Ectodermal cell (in vitro differentiated cells): ENCODE results near the gene HPX.

Experiments used
- H3K27ac ChIP-seq: 2 replicates; pipeline ENCODE4 v1.7.0; 2013; ENCODE audit warnings: mild to moderate bottlenecking, low read depth, low read length; ENCODE audit not compliant: insufficient read depth, poor library complexity, severe bottlenecking
- H3K27me3 ChIP-seq: 2 replicates; pipeline ENCODE4 v1.7.0; 2013; ENCODE audit warnings: mild to moderate bottlenecking, low read length; ENCODE audit not compliant: insufficient read depth, control insufficient read depth, poor library complexity, severe bottlenecking
- H3K36me3 ChIP-seq: one replicate; pipeline ENCODE4 v1.7.0; 2013; ENCODE audit warnings: low read length; ENCODE audit not compliant: control insufficient read depth, insufficient read depth
- H3K4me1 ChIP-seq: one replicate; pipeline ENCODE4 v1.7.0; 2013; ENCODE audit warnings: low read length; ENCODE audit not compliant: control insufficient read depth, insufficient read depth
- H3K4me3 ChIP-seq: 2 replicates; pipeline ENCODE4 v1.7.0; 2013; ENCODE audit warnings: low read depth, low read length, control low read depth; ENCODE audit not compliant: insufficient read depth
- H3K9me3 ChIP-seq: 2 replicates; pipeline ENCODE4 v1.7.0; 2013; ENCODE audit warnings: mild to moderate bottlenecking, low read length, moderate library complexity; ENCODE audit not compliant: control insufficient read depth
- WGBS, 2 experiments: methylation state at CpG; one replicate each; pipeline ENCODE4 v1.1.7; 2013; ENCODE audit warnings: missing lambda C conversion rate in 2 of 2; 5-methylcytosine and 5-hydroxymethylcytosine counted together

Gene HPX

GRCh38 chr11:6468712-6469495 lies 28.1 kb upstream of the HPX start:
- no peak overlapping the region for H3K4me3 ChIP-seq
- 19 to 23% methylated on average over 6 of the region's 6 CpGs for WGBS, 2 experiments
- no peaks in the 10 kb centered on the region for H3K9me3 ChIP-seq
- H3K27me3 ChIP-seq: no peaks in the 10 kb centered on the region
- peaks cover 11% of the 10 kb centered on the region for H3K4me1 ChIP-seq
- H3K36me3 ChIP-seq: no peaks in the 10 kb centered on the region
- H3K27ac ChIP-seq: no peak overlapping the region

- 79 to 87% methylated on average over 1 of the region's 1 CpG for WGBS, 2 experiments
- no peak overlapping the region for H3K4me3 ChIP-seq
- no peaks in the 10 kb centered on the region for H3K27me3 ChIP-seq
- no peak overlapping the region for H3K27ac ChIP-seq
- peaks cover 2% of the 10 kb centered on the region for H3K36me3 ChIP-seq
- no peaks in the 10 kb centered on the region for H3K4me1 ChIP-seq
- H3K9me3 ChIP-seq: no peaks in the 10 kb centered on the region
These were observed 18.3 kb upstream of the HPX start for GRCh38 chr11:6459099-6459450.

GRCh38 chr11:6458352-6459098 lies 17.7 kb upstream of the HPX start:
- WGBS, 2 experiments: 76 to 88% methylated on average over 2 of the region's 2 CpGs
- H3K36me3 ChIP-seq: peaks cover 2% of the 10 kb centered on the region
- H3K9me3 ChIP-seq: no peaks in the 10 kb centered on the region
- H3K27ac ChIP-seq: no peak overlapping the region
- no peaks in the 10 kb centered on the region for H3K4me1 ChIP-seq
- no peak overlapping the region for H3K4me3 ChIP-seq
- no peaks in the 10 kb centered on the region for H3K27me3 ChIP-seq

GRCh38 chr11:6457581-6458320 lies 17.0 kb upstream of the HPX start:
- H3K36me3 ChIP-seq: peaks cover 2% of the 10 kb centered on the region
- WGBS, 2 experiments: 94 to 95% methylated on average over 26 of the region's 26 CpGs
- no peak overlapping the region for H3K27ac ChIP-seq
- no peaks in the 10 kb centered on the region for H3K9me3 ChIP-seq
- H3K4me3 ChIP-seq: no peak overlapping the region
- no peaks in the 10 kb centered on the region for H3K27me3 ChIP-seq
- no peaks in the 10 kb centered on the region for H3K4me1 ChIP-seq

GRCh38 chr11:6456361-6457073 lies 15.7 kb upstream of the HPX start:
- Histone ChIP-seq H3K4me1 (no peaks in the 10 kb centered on the region), H3K36me3 (peaks cover 2% of the 10 kb centered on the region), H3K9me3 (no peaks in the 10 kb centered on the region), H3K4me3 (no peak overlapping the region), H3K27ac (no peak overlapping the region), H3K27me3 (no peaks in the 10 kb centered on the region)
- WGBS, 2 experiments: 96% methylated on average over 56 of the region's 56 CpGs

GRCh38 chr11:6455070-6455469 lies 14.3 kb upstream of the HPX start:
- WGBS, 2 experiments: 66% methylated on average over 2 of the region's 2 CpGs
- Histone ChIP-seq H3K27ac (no peak overlapping the region), H3K36me3 (peaks cover 2% of the 10 kb centered on the region)

GRCh38 chr11:6453152-6453551 lies 12.4 kb upstream of the HPX start:
- Histone ChIP-seq H3K27me3 (no peaks in the 10 kb centered on the region), H3K4me1 (no peaks in the 10 kb centered on the region), H3K36me3 (peaks cover 2% of the 10 kb centered on the region), H3K27ac (no peak overlapping the region), H3K9me3 (no peaks in the 10 kb centered on the region), H3K4me3 (no peak overlapping the region)
- 93 to 94% methylated on average over 2 of the region's 2 CpGs for WGBS, 2 experiments

More at GRCh38 chr11:6455070-6455469, 14.3 kb upstream of the HPX start:
- H3K4me1 ChIP-seq: no peaks in the 10 kb centered on the region
- H3K4me3 ChIP-seq: no peak overlapping the region
- H3K9me3 ChIP-seq: no peaks in the 10 kb centered on the region
- H3K27me3 ChIP-seq: no peaks in the 10 kb centered on the region

- Histone ChIP-seq H3K27me3 (no peaks in the 10 kb centered on the region), H3K4me3 (no peak overlapping the region), H3K27ac (no peak overlapping the region), H3K9me3 (no peaks in the 10 kb centered on the region), H3K4me1 (no peaks in the 10 kb centered on the region), H3K36me3 (peaks cover 2% of the 10 kb centered on the region)
- 91 to 93% methylated on average over 3 of the region's 3 CpGs for WGBS, 2 experiments
These were observed 11.4 kb upstream of the HPX start for GRCh38 chr11:6452219-6452618.

GRCh38 chr11:6448574-6448973 lies 7.8 kb upstream of the HPX start:
- Histone ChIP-seq H3K27ac (no peak overlapping the region), H3K9me3 (no peaks in the 10 kb centered on the region), H3K4me3 (no peak overlapping the region), H3K4me1 (no peaks in the 10 kb centered on the region), H3K27me3 (no peaks in the 10 kb centered on the region), H3K36me3 (no peaks in the 10 kb centered on the region)
- 94 to 95% methylated on average over 3 of the region's 3 CpGs for WGBS, 2 experiments
